SK-N-SH treated with all-trans-retinoic acid at 6 μM for 48 hours (cell line): Measurements from ENCODE around the gene KANK2.

Source experiments
- ATAC-seq: fragments of 200-7000 bp; cut with Tn5 transposase; 3 replicates; pipeline ENCODE4 v1.9.1; 2020; ENCODE audit warnings: mild to moderate bottlenecking, moderate library complexity
- ARNTL ChIP-seq: fragments of 450-650 bp; formaldehyde crosslinking; IDR thresholded peaks from 2 replicates; pipeline ENCODE4 v1.5.0; 2020; ENCODE audit warnings: low read depth, mild to moderate bottlenecking, moderate library complexity, borderline replicate concordance
- BACH2 ChIP-seq: fragments of 250-450 bp; sonication (Bioruptor Pico); IDR thresholded peaks from 2 replicates; pipeline ENCODE4 v1.9.0; 2021; ENCODE audit warnings: mild to moderate bottlenecking, borderline replicate concordance
- CSDC2 ChIP-seq: fragments of 250-450 bp; sonication (Bioruptor Pico); IDR thresholded peaks from 2 replicates; pipeline ENCODE4 v1.5.0; 2020; ENCODE audit warnings: mild to moderate bottlenecking, moderate library complexity
- CSRNP3 ChIP-seq: fragments of 250-450 bp; sonication (Bioruptor Pico); IDR thresholded peaks from 2 replicates; pipeline ENCODE4 v1.5.1; 2021; ENCODE audit warnings: mild to moderate bottlenecking, moderate library complexity
- ESRRG ChIP-seq: fragments of 250-450 bp; sonication (Bioruptor Pico); IDR thresholded peaks from 2 replicates; pipeline ENCODE4 v1.6.1; 2021; ENCODE audit warnings: mild to moderate bottlenecking
- GLIS3 ChIP-seq: fragments of 250-450 bp; sonication (Bioruptor Pico); IDR thresholded peaks from 2 replicates; pipeline ENCODE4 v1.5.0; 2020; ENCODE audit warnings: mild to moderate bottlenecking, moderate library complexity
- ISL1 ChIP-seq: fragments of 250-450 bp; sonication (Bioruptor Pico); IDR thresholded peaks from 2 replicates; pipeline ENCODE4 v2.1.2; 2022; ENCODE audit warnings: mild to moderate bottlenecking, moderate library complexity
- OSR1 ChIP-seq: fragments of 250-450 bp; sonication (Bioruptor Pico); IDR thresholded peaks from 2 replicates; pipeline ENCODE4 v1.8.0; 2022; ENCODE audit warnings: moderate library complexity, mild to moderate bottlenecking, inconsistent platforms
- POU6F1 ChIP-seq: fragments of 250-450 bp; sonication (Bioruptor Pico); IDR thresholded peaks from 2 replicates; pipeline ENCODE4 v1.8.0; 2021; ENCODE audit warnings: low read depth, mild to moderate bottlenecking, moderate library complexity, borderline replicate concordance
- PPARA ChIP-seq: fragments of 250-450 bp; sonication (Bioruptor Pico); IDR thresholded peaks from 2 replicates; pipeline ENCODE4 v1.5.0; 2020; ENCODE audit warnings: mild to moderate bottlenecking, borderline replicate concordance
- RARB ChIP-seq: fragments of 250-450 bp; sonication (Bioruptor Pico); IDR thresholded peaks from 2 replicates; pipeline ENCODE4 v1.8.0; 2021; ENCODE audit warnings: mild to moderate bottlenecking, moderate library complexity
- SNAI2 ChIP-seq: fragments of 250-450 bp; sonication (Bioruptor Pico); IDR thresholded peaks from 2 replicates; pipeline ENCODE4 v1.5.0; 2020; ENCODE audit warnings: mild to moderate bottlenecking, moderate library complexity
- TOX ChIP-seq: fragments of 250-450 bp; sonication (Bioruptor Pico); IDR thresholded peaks from 2 replicates; pipeline ENCODE4 v1.8.0; 2021; ENCODE audit warnings: mild to moderate bottlenecking, moderate library complexity, borderline replicate concordance
- TSHZ2 ChIP-seq: fragments of 250-450 bp; sonication (Bioruptor Pico); IDR thresholded peaks from 2 replicates; pipeline ENCODE4 v1.5.0; 2020; ENCODE audit warnings: mild to moderate bottlenecking, moderate library complexity
- ZC3H10 ChIP-seq: fragments of 250-450 bp; sonication (Bioruptor Pico); IDR thresholded peaks from 2 replicates; pipeline ENCODE4 v1.5.1; 2021; ENCODE audit warnings: mild to moderate bottlenecking, moderate library complexity
- ZFP3 ChIP-seq: fragments of 250-450 bp; sonication (Bioruptor Pico); IDR thresholded peaks from 2 replicates; pipeline ENCODE4 v1.5.0; 2020; ENCODE audit warnings: mild to moderate bottlenecking, moderate library complexity
- ZFP30 ChIP-seq: fragments of 450-650 bp; formaldehyde crosslinking; IDR thresholded peaks from 2 replicates; pipeline ENCODE4 v1.5.0; 2022; ENCODE audit warnings: mild to moderate bottlenecking, moderate library complexity
- ZNF565 ChIP-seq: fragments of 450-650 bp; formaldehyde crosslinking; conservative IDR thresholded peaks from 2 replicates; pipeline ENCODE4 v1.5.0; 2020; ENCODE audit warnings: low read depth, mild to moderate bottlenecking, moderate library complexity
- ZNF70 ChIP-seq: fragments of 450-650 bp; formaldehyde crosslinking; IDR thresholded peaks from 2 replicates; pipeline ENCODE4 v1.5.0; 2020; ENCODE audit warnings: mild to moderate bottlenecking, moderate library complexity
- ZNF8 ChIP-seq: fragments of 450-650 bp; formaldehyde crosslinking; IDR thresholded peaks from 2 replicates; pipeline ENCODE4 v1.5.0; 2020; ENCODE audit warnings: mild to moderate bottlenecking, moderate library complexity
- TF ChIP-seq, protein P1 (sequence below): fragments of 250-450 bp; sonication (Bioruptor Pico); IDR thresholded peaks from 2 replicates; pipeline ENCODE4 v1.5.1; 2020; ENCODE audit warnings: low read depth, mild to moderate bottlenecking, moderate library complexity

The KANK2 gene

DNA sequence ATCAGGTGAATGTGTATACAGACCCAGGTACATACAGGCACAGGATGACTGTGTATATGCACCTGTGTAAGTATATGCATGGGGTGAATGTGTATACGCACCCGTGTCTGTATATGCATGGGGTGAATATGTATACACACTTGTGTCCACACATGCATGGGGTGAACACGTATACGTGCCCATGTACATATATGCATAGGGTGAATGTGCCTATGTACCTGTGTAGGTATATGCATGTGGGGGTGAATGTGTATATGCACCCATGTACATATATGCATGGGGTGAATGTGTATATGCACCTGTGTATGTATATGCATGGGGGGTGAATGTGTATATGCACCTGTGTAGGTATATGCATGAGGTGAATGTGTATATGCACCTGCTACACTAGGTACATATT is 35.2 kb upstream of the KANK2 start:
- TF ChIP-seq ZFP30 (CRISPR knock-in tag) (no peak), CSRNP3 (no peak)
- no peak for ATAC-seq

DNA sequence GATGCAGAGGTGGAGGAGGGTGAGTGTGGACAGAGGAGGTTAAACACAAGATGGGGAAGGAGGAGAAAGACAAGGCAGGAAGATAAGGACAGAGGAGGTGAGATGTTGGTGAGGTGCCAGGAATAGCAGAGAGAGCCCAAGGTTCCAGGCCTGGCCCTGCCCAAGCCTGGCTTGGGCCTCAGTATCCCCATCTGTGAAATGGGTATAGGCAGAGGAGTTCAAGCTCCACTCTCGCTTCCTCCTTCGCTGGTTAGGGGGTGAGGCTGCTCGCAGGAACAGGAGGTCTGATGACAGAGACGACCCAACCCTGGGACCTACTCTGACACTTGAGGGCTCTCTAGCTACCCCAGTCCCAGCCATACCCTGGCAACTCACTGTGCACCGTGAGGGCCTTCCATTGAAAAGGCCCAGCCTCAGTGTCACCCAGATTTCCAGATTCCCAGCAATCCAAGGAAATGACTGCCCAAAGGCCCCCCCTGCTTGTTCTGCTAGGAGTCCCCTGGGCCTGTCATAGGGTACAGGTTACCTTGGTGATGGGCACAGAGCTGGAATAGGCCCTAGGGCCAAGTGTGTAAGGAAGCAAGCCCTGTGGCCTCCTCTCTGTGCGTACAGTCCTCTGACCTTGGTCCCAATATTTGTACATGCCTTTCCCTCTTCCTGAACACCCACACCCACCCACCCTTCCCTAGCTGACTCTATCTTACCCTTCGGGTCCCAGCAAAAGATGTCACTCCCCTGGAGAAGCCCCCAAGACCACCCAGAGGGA is 33.5 kb upstream of the KANK2 start:
- ATAC-seq = no peak
- no peak for TF ChIP-seq ZFP30 (CRISPR knock-in tag)
- TF ChIP-seq ZNF70 (CRISPR knock-in tag) = no peak
- no peak for TF ChIP-seq POU6F1 (CRISPR knock-in tag)
- no peak for TF ChIP-seq CSRNP3
- TF ChIP-seq BACH2 (CRISPR knock-in tag) = no peak
- TF ChIP-seq ZNF565 (CRISPR knock-in tag) = no peak
- TF ChIP-seq OSR1 (CRISPR knock-in tag) = no peak
- no peak for TF ChIP-seq ISL1 (CRISPR knock-in tag)
- TF ChIP-seq PPARA (CRISPR knock-in tag) = no peak
- no peak for TF ChIP-seq CSDC2 (CRISPR knock-in tag)
- TF ChIP-seq ARNTL (CRISPR knock-in tag) = no peak
- no peak for TF ChIP-seq TOX
- no peak for TF ChIP-seq ESRRG (CRISPR knock-in tag)
- TF ChIP-seq GLIS3 = no peak
- no peak for TF ChIP-seq SNAI2 (CRISPR knock-in tag)

DNA sequence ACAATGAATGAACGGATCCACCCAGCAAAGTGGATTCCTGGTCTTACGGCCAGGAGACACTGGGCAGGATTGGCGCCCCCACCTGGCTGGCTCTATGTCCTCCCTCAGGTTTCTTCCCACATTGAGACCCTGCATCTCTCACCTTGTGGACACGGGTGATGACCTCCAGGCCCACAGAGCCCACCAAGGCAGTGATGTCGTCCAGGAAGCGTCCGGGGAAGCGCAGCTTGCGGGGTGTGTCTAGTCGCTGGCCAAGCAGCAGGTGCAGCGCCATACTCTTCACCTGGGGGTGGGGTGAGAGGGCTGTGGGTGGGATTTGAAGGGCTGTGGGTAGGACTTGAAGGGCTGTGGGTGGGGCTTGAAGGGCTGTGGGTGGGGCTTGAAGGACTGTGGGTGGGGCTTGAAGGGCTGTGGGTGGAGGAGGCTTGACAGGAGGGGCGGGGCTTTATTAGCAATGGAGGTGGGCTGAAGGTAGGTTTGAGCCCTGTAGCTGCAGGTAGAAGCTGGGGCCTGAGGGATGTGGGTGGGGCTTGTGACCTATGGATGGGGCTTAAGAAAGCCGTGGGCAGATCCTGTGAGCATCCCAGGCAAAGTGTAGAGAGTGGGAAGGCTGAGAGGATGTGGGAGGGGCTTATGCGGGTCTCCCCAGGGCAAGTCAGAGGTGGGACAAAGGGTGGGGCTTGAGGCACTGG is 30.0 kb upstream of the KANK2 start:
- peak; percentile 59 for ATAC-seq
- no peak for TF ChIP-seq PPARA (CRISPR knock-in tag)
- TF ChIP-seq ZFP3 (CRISPR knock-in tag) = no peak
- TF ChIP-seq ZNF565 (CRISPR knock-in tag) = no peak
- no peak for TF ChIP-seq CSDC2 (CRISPR knock-in tag)
- no peak for TF ChIP-seq TSHZ2 (CRISPR knock-in tag)
- no peak for TF ChIP-seq GLIS3
- TF ChIP-seq ZNF8 (CRISPR knock-in tag) = no peak
- no peak for TF ChIP-seq OSR1 (CRISPR knock-in tag)
- no peak for TF ChIP-seq ARNTL (CRISPR knock-in tag)
- TF ChIP-seq ZFP30 (CRISPR knock-in tag) = no peak
- TF ChIP-seq, protein P1, sequence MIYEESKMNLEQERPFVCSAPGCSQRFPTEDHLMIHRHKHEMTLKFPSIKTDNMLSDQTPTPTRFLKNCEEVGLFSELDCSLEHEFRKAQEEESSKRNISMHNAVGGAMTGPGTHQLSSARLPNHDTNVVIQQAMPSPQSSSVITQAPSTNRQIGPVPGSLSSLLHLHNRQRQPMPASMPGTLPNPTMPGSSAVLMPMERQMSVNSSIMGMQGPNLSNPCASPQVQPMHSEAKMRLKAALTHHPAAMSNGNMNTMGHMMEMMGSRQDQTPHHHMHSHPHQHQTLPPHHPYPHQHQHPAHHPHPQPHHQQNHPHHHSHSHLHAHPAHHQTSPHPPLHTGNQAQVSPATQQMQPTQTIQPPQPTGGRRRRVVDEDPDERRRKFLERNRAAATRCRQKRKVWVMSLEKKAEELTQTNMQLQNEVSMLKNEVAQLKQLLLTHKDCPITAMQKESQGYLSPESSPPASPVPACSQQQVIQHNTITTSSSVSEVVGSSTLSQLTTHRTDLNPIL (CRISPR knock-in tag) = no peak
- TF ChIP-seq RARB = no peak
- TF ChIP-seq CSRNP3 = no peak
- no peak for TF ChIP-seq POU6F1 (CRISPR knock-in tag)
- TF ChIP-seq BACH2 (CRISPR knock-in tag) = no peak
- no peak for TF ChIP-seq SNAI2 (CRISPR knock-in tag)
- TF ChIP-seq ISL1 (CRISPR knock-in tag) = no peak
- TF ChIP-seq ZNF70 (CRISPR knock-in tag) = no peak
- no peak for TF ChIP-seq ZC3H10 (CRISPR knock-in tag)
